ENCODE data around the gene CD244. TPM values are rescaled to one million over a fixed set of nuclear protein-coding genes. Genes with fewer than 3 reads are reported as not detected.
A peak's percentile ranks its signal among the peaks of the same experiment; 100 is the strongest.
"Not testable (repeated sequence)": the region's sequence is repeated elsewhere in the genome, so short reads cannot be mapped to it uniquely, and the experiment has no call there.

The CD244 gene
- total RNA-seq, 1 donor from 2014 or later: 0.70 TPM

DNA sequence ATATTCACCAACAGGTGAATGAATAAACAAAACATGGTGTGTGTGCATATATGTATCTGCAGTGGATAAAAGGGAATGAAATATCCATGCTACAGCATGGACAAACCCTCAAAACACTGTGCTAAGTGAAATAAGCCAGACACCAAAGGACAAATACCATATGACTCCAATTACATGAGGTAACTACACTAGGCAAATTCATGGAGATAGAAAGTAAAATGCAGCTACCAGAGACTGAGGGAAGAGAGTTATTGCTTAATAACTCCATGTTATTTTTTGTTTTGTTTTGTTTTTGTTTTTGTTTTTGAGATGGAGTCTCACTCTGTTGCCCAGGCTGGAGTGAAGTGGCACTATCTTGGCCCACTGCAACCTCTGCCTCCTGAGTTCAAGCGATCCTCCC lies 19.9 kb upstream of the CD244 start:
- ATAC-seq: no peak
- no peak for DNase-seq (ENCODE audit: missing footprints)
- intact Hi-C loops (cut with DNase I): no loop called here

DNA sequence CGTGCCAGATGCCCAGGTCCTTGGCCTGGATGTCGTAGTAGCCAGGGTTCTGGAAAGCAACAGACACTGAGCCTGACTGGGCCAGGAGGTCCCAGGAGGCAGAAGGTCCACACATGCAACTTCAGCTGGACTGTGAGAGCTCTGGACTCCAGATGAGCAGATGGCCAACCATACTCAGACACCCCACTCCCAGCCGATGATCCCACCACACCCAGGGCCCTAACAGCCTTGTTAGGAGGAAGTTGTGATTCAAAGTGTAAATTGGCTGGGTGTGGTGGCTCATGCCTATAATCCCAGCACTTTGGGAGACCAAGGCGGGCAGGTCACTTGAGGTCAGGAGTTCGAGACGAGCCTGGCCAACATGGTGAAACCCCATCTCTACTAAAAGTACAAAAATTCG lies 18.6 kb upstream of the CD244 start:
- ATAC-seq; intact Hi-C loops (cut with DNase I); DNase-seq (ENCODE audit: missing footprints): not testable (repeated sequence)

DNA sequence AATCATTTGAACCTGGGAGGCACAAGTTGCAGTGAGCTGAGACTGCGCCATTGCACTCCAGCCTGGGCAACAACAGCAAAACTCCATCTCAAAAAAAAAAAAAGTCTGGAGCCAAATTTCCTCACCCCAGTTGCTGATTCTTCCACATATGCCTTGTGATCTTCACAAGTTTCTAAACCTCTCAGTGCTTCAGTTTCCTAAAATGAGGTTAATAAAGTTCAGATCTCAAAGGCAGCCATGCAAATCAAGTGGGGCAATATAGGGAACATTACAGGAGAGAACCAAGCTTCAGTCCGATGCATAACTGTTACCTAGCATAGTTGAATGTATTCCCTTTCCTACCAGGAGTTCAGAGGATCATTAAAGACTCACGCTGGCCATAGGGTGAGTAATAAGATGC lies 17.5 kb upstream of the CD244 start:
- no peak for DNase-seq (ENCODE audit: missing footprints)
- intact Hi-C loops (cut with DNase I): no loop called here
- no peak for ATAC-seq

DNA sequence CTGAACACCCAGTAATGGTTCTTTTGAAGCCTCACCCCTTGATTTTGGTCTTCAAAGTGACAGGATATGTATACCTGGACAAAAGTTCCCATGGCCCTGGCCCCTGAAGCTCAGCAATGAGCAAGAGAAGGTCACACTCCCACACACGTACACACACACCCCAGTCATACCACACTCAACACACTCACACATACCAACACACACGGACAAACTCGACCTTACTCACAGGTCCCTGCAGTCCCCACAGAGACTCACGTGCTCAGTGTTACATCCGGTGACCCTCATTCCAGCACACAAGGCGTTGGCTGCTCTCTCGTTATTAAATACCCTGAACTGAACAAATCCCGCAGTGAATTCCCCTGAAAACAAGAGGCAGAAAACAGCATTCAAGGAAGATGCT lies 16.4 kb upstream of the CD244 start:
- ATAC-seq: no peak
- intact Hi-C loops (cut with DNase I): no loop called here
- DNase-seq (ENCODE audit: missing footprints): no peak

DNA sequence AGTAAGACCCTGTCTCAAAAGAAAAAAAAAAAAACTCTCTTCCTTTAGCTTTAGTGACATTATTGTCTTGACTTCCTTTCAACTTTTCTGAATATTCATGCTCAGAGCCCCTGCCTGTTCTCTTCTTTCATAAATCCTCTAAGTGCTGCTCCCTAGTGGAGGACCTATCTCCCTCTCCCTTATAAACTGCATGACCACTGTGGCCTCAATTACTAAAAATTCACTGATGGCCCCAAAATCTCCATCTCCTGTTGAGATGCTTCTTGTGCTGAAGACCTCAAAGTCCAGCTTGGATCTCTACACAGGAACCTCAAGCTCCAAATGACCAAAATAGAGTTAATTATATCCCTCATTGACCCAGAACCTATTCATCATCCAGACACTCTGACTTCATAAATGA lies 14.5 kb upstream of the CD244 start:
- DNase-seq (ENCODE audit: missing footprints) (no peak), ATAC-seq (no peak)
- intact Hi-C loops (cut with DNase I): no loop called here

DNA sequence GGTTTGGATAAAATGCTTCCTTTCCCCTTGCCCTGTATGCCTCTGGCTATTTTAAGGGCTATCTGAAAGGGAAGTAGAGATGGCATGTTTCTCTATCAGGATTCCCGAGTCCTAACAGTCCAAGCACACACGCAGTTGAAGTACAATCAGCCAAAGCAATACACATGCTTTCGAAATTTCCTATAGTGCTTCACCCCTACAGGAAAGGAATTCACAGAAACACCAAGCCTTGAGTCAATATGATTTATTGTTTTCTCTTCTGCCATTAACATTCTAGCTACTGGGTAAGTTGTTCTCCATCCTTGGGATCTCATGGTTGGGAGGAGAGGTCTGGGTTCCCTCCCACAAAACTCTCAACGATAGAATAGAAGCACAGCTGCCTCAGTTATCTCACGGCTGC lies 13.6 kb upstream of the CD244 start:
- ATAC-seq: no peak
- DNase-seq (ENCODE audit: missing footprints): no peak
- intact Hi-C loops (cut with DNase I): no loop called here

DNA sequence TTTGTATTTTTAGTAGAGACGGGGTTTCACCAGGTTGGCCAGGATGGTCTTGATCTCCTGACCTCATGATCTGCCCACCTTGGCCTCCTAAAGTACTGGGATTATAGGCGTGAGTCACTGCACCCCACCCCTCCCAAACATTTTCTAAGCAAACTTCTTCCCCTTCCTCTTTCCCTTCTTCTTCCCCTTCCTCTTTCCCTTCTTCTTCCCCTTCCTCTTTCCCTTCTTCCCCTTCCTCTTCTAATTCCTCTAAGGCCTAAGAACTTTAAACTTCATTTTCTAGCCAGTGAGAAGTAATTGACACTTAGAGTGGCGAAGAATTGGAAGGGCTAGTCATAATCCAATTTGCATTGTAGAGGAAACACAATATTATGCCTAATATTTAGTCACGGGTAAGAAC lies 12.9 kb upstream of the CD244 start:
- intact Hi-C loops (cut with DNase I); DNase-seq (ENCODE audit: missing footprints); ATAC-seq: not testable (repeated sequence)

DNA sequence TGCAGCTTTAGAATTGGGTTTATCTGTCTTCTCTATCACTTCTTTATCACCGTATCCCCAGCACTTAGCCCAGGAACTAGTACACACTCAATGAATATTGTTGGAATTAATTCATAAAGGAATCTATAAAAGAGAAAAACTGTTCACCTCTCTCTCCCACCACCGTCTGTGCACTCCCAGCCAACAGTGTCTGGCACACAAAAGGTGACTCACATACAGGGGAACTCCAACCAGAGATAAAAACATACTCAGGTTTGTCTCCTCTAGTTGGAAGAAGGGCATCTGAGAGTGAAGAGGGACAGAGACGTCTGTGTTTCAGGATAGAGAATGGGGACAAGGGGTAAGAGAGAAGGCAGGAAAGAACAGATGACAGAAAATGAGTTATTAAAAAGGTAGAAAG lies 12.2 kb upstream of the CD244 start:
- intact Hi-C loops (cut with DNase I): no loop called here
- DNase-seq (ENCODE audit: missing footprints) (no peak), ATAC-seq (no peak)

DNA sequence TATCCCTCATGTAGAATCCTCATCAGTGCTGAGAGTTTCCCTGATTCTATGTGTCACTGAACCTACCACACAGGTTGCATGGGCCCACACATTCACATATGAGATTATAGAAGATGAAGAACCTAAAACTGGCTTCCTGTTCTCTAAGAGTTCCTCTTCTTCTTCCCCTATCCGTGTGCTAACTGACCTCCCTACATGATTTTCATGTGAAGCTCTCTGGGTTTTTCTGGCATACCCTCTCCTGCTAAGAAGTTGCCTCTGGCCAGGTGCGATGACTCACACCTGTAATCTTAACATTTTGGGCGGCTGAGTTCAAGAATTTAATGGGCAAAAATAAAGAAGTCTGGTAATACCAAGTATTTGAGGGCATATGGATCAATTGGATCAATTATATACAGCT lies 5.5 kb upstream of the CD244 start:
- DNase-seq (ENCODE audit: missing footprints): no peak
- no peak for ATAC-seq
- intact Hi-C loops (cut with DNase I): no loop called here

DNA sequence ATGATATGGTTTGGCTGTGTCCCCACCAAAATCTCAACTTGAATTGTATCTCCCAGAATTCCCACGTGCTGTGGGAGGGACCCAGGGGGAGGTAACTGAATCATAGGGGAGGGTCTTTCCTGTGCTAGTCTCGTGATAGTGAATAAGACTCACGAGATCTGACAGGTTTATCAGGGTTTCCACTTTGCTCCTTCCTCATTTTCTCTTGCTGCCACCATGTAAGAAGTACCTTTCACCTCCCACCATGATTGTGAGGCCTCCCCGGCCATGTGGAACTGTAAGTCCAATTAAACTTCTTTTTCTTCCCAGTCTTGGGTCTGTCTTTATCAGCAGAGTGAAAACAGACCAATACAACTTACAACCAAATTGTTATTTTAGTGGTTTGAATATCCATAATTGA lies 5.0 kb upstream of the CD244 start:
- DNase-seq (ENCODE audit: missing footprints); intact Hi-C loops (cut with DNase I); ATAC-seq: not testable (repeated sequence)

DNA sequence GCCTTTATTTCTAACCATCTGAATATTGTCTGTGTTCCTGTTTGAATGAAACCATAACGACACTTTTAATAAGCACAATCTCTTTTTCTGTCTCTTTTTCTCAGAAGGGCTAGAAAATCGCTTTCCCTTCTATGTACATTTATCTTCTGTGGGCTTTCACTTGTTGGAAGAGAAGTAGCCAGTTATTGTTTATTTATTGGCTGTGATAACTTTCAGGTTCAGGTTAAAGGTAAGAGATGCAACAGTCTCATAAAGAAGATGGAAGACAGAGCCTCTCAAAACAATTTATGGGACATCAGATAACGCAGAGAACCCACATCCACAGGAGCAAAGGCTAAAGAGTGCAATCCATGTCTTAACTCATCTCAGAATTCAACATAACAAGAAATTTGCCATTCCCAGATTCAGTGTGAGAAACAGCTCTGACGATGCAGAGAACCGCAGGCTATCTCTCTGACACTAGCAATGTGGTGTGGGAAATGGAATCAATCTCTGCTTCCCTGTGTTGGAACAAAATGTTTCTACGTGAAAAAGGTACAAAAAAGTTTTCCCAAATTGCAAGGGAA lies 4.1 kb upstream of the CD244 start:
- no peak for ATAC-seq
- intact Hi-C loops (cut with DNase I): no loop called here
- no peak for DNase-seq (ENCODE audit: missing footprints)

DNA sequence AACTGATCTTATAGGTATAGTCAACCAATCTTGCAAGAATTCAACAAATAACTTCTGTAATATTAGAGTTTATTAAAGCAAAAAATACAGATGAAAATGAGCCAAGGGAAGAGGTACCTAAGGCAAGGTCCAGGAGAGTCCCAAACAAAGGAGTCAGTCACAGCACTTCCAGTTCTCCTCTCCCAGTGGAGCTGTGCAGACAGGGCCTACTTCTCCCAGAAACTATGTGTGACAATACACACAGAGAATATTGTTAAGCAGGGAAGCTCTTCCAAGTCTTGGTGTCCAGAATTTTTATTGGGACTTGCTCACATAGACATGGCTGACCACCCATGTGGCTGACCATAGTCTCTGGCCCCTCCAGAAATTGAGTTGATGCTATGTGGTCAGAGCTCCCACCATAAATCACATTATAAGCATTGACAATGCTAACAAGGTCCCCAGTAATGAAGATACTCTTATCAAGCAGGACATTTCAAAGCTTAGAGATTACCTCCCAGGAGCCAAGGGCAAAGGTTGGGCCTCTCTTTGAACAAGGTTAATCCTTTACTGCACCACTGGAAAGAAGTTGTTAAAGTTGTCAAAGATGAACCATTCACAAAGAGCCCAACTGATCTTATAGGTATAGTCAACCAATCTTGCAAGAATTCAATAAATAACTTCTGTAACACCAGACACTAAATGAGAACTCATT lies 3.5 kb upstream of the CD244 start:
- ATAC-seq (no peak), DNase-seq (ENCODE audit: missing footprints) (no peak)
- intact Hi-C loops (cut with DNase I): no loop called here

DNA sequence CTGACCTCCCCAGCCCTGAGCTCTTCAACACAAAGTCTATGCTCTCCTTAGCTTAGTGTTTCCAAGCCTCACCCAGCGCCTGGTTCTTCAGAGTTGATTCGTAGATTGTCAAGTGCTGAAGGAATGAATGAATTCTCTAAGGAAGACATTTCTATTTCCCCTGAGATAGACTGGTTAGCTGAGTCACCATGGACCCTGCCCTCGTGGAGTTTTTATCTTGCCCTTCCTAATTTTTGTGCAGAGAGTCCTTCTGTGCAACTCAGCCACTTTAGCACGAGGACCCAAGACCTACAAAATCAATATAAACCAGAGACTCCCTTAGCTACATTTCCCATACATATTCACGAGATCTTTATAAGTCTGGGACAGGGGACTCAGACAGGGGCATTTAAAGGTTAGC lies 2.6 kb upstream of the CD244 start:
- ATAC-seq (no peak), DNase-seq (ENCODE audit: missing footprints) (no peak)
- intact Hi-C loops (cut with DNase I): no loop called here

DNA sequence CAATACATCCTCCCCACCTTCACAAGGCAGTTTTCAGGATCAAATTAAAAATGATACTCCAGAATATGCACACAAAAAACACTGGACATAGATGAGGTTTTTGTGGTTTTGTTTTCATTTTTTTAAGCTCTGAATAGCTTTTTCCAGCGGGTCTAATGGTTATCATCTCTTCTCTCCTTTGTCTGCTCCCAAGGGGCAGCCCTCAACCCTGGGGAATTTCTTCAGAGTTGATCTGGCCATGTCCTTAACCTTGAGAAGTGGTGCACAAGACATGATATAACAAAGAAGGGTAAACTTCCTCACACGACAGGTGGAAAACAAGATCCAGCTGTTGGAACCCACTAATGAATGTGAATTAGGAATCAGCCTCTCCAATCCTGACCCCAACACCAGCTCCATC lies 1.5 kb upstream of the CD244 start:
- intact Hi-C loops (cut with DNase I): no loop called here
- ATAC-seq (no peak), DNase-seq (ENCODE audit: missing footprints) (no peak)

DNA sequence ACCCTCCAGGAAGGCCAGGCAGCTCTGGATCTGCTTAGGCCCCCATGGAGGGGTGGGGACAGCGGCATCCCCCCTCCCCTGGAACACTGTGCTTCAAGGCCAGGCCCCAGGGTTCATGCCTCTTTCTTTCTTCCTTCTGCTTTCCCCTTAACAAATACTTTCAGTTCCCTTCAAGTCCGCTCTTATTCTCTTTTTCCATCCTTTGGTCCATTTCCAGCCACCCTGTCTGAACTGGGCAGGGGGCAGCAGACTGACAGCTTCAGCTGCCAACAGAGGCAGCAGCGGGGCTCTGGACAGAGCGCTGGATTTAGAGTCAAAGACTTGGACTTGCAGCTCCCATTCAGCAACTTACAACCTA lies 1.1 kb upstream of the CD244 start:
- ATAC-seq (peak; percentile 68), DNase-seq (ENCODE audit: missing footprints) (no peak)
- intact Hi-C loops (cut with DNase I): no loop called here

DNA sequence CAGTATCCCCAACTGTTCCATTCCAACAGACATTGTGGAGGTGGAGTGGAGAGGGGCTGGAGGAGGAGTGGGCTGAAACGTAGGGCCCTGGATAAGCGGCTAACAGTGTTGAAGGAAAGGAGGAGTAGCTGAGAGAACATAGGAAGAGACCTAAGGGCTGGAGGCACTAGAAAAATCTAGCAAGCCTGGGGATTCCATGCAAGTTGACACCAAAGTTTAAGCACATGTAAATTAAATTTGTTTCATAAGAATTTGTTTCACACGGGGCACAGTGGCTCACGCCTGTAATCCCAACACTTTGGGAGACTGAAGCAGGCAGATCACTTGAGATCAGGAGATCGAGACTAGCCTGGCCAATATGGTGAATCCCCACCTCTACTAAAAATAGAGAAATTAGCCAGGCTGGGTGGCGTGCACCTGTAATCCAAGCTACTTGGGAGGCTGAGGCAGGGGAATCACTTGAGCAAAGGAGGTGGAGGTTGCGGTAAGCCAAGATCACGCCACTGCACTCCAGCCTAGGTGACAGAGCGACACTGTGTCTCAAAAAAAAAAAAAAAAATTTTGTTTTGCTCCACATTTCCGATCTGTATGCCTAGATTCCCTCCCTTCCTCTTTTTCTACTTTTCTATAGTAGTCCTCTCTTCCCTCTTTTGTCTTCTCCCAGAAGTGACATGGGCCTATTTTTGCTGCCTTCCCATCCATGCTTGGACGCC lies 530 bp upstream of the CD244 start:
- DNase-seq (ENCODE audit: missing footprints) (no peak), ATAC-seq (no peak)
- intact Hi-C loops (cut with DNase I): no loop called here

DNA sequence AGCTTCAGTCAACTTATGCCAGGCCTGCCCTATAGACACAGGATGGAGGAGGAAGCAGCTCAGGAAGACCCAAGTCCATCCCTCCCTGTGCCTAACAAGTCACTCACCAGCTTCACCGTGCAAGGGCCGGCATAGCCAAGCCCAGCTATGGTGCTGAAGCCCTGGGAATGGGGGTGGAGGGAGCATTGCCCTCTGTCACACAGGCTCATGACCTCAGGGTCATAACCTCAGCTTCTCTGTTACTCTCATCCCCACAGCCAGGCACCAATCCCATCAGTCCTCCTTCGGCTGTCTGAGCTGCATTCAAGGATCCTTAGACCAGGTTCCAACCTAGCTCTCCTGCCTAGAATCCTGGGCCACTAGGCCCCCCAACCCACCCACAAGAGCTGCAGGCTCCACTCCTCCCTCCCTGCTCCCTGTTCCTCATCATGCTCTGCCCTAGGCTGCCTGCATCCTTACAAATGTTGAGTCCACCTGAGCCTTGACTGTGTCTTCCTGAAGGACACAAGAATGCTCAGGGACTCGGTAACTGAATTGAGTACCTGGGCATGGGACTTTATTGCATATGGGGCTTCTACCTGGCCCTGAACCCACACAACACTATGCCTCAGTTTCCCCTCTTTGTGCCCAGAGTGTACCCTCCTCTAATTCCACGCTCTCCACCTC lies 1.7 kb downstream of the CD244 start:
- intact Hi-C loops (cut with DNase I): no loop called here
- DNase-seq (ENCODE audit: missing footprints) (no peak), ATAC-seq (no peak)

DNA sequence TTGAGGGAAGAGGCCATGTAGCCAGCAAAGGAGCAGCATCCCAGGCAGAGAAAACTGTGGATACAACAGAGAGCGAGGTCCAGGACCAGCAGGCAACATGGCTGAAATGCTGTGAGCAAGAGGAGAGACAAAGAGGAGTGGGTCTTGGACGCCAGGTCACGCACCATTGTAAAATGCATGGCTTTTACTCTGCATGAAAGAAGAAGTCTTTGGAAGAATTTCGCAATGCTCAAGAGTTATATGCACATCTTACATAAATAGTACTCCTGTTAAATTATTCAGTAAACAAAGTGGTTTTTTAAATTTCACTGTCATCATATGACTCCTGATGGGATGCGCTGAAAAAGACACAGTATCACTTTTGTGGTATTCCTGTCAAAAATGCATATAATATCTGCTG lies 3.5 kb downstream of the CD244 start:
- ATAC-seq: no peak
- no peak for DNase-seq (ENCODE audit: missing footprints)
- intact Hi-C loops (cut with DNase I): no loop called here

DNA sequence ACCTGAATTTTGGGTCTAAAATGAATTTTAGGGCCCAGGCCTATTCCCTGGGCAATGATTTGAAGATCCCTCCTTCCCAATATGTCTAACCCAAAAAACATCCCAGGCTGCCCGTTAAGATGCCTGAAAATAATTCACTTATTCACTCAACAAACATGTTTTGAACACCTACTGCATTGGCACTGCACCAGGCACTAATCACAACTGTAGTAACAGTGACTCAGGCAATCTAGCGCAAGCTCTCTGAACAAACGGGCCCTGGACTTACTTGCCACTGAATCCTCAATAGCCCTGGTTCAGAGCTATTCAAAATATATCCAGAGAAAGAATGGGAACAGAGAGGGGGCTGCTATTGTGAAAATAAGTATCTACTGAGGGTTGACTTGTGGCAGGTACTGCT lies 4.2 kb downstream of the CD244 start:
- intact Hi-C loops (cut with DNase I): no loop called here
- DNase-seq (ENCODE audit: missing footprints) (no peak), ATAC-seq (no peak)

DNA sequence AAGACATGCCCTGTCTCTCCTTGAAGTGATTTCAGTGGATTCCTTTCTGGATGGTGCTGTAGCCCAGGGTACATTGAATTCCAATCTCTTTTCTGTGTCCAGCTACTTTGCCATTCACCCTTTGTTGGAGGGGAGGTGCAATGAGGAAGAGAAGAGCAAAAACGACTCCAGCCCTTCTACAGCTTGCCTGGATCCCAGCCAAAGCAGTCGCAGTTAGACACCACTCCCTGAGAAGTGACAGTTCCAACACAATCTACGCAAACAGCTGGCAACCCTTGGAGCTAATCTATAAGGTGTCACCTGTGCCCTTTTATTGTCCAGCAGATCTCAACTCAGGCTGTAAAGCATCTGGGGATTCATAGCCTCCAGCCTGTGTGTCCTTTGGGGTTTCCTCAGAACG lies 4.6 kb downstream of the CD244 start:
- intact Hi-C loops (cut with DNase I): no loop called here
- DNase-seq (ENCODE audit: missing footprints) (no peak), ATAC-seq (no peak)

All from Right ventricle myocardium inferior (tissue), 1 donor.